NK-92 treated with Interleukin-12 subunit alpha and Interleukin-12 subunit beta, amount 100 ng/mL, for 24 hours (cell line): Measurements from ENCODE around the gene ELFN2.

Experiments used
- DNase-seq: peaks from one replicate; lab custom pipeline; 2025; lab: John Stamatoyannopoulos, UW

The ELFN2 gene

DNA sequence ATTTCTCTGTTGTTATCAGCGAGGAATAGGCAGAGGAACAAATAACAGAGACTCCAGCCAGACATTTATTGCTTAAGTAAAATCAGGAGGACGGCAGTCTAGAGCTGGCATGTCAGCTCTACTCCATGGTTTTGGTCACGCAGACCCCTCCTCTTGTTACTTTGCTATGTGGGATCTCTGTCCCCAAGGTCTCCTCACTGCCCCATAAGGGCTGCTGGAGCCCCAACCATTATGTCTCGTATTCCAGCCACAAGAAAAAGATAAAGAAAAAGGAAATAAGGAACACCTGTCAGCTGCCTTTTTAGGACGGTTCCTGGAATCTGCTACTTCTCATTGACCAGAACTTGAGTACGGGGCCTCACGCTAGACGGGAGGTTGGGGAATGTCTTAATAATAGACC, 70.4 kb downstream of the ELFN2 start:
- DNase-seq: no peak

- no peak for DNase-seq
Measured at GRCh38 chr22:37355174-37355573, 72.1 kb downstream of the ELFN2 start.

- DNase-seq: no peak
Measured at GRCh38 chr22:37354670-37355069, 72.6 kb downstream of the ELFN2 start.

DNA sequence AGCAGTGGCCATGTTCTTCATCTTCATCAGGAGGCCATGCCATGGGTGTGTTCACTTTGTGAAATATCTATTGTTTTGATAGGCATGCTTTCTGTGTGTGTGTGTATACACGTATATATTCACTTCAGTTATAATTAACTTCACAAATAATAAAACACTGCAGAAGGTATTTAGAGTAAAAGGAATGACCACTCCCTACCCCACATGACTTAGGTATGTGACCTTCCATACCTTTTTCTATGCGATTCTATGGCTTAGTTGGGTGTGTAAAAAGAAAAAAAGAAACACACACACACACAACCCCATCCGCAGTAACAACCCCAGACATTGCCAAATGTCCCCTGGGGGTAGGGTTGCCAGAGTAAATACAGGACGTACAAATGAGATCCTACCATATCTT, 73.0 kb downstream of the ELFN2 start:
- DNase-seq: no peak

DNA sequence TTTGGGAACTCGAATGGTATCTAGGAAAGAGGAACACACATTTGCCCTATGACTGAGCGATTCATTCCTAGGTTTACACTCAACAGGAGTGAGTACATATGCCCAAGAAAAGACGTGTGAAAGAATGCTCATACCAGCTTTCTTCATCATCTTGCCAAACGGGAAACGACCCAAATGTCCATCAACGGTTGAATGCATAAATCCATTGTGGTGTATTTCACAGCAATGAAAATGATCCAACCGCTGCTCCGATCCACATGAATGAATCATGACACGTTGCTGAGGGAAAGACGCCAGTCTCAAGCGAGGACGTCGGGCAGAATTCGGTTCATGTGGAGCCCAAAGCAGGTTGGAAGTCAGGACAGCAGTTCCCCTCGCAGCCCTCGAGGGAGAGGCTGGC, 73.4 kb downstream of the ELFN2 start:
- no peak for DNase-seq

- DNase-seq: no peak
Measured at GRCh38 chr22:37352481-37352880, 74.8 kb downstream of the ELFN2 start.

- DNase-seq: no peak
Measured at GRCh38 chr22:37351232-37351631, 76.0 kb downstream of the ELFN2 start.

- no peak for DNase-seq
Measured at GRCh38 chr22:37349043-37349814, 78.0 kb downstream of the ELFN2 start.

DNA sequence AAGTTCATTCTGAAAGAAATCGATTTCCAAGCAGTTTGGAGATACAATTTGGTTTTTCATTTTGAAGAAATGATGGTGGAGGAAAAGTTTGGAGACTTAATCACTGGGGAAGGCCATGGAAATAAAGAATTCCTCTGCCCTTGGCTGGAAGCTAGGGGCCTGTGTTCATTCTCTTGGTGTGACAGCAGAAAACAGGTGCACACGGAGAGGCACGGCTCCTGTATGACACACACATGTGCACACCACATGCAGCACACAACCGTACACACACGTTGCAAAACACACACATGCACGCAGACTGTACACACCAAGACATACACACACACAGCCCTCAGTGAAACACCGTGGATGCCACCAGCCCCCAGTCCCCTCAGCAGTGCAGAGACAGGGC, 80.8 kb downstream of the ELFN2 start:
- DNase-seq: no peak

DNA sequence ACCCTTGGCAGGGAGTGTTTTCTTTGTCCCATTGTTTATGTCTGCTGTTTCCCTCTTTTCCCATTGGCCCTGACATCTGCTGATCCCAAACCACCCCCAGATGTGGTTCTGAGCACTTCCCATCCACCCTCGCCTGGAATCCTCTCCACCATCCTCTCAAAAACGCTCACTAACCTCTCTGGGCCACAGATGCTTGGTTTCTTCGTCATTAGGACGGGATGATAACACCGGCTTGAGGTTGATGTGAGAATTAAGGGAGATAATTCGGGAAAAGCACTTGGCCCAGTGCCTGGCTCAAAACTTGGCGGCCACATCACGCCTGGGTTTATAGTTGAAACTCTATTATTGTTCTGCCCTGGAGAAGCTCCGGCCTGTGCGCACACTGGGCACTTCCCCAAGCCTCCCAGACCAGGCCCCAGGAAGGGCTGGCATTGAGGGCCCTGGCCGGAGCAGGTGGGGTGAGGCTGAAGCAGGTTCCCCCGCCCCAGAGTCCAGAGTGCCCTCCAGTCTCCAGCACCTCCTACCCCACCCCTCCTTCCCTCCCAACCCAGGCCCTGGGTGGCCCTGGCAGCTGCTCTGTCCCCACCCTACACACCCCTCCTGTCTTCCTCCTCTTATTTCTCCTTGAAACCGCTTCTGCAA, 81.3 kb downstream of the ELFN2 start:
- no peak for DNase-seq

DNA sequence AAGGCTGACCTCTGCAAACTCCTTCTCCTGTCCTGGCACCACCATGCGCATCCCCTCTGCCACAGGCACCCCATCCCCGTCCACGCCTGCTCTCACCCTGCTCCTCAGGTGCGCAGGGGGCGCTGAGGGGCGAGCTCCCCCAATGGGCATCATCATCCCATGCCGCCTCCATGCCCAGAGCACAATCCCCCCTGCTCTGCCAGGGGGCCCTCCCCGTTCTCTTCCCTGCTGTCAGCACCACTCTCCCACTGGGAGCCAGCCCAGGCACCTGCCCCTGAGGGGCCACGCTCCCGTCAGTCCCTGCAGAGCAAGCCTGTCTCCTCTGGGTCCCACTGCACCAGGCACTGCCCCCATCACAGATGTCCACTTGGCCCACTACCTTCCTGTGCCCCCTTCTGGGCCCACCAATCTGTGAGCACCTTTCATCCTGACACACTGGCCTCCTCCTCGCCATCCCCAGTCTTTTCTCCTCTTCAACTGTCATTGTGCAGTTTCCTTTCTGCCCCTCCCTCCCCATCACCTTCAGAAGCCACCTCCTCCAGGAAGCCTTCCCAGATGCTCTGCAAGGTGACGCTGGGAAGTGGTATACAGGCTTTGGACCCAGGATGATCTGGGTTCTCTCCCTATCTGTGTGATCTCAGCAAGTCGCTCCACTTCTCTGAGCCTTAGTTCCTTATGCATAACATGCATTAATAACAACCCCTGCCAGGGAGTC, 82.4 kb downstream of the ELFN2 start:
- no peak for DNase-seq

DNA sequence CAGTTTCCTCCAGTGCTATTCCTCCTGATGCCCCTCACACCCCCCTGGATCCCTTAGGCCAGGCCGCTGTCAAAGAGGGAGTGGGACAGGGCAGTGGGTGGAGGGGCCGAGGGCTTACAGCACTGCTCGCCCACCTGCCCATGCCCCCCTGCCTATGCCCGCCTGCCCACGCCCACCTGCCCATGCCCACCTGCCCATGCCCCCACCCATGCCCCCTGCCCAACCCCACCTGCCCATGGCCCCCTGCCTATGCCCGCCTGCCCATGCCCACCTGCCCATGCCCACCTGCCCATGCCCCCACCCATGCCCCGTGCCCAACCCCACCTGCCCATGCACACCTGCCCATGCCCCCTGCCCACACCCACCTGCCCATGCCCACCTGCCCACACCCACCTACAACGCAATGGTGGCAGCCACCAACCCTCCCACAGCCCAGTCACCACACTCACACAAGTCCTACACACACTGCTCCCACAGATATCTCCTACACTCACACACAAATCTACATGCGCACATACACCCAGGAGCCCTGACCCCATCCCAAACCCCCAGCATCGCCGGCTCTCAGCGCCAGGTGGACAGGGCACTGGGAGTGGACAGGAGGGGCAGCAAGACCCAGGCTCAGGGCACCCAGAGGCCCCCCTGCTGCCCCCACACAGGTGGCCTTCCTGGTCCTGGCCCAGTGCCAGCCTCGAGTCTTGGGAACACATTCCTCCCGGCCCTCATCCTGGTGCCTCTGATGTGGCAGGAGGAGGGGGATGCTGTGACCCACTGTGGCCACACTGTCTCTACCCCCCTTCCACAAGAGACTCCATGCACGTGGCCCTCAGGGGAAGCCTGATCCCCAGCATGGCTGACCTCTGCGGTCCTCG, 83.2 kb downstream of the ELFN2 start:
- no peak for DNase-seq

- DNase-seq: no peak
Measured at GRCh38 chr22:37343348-37343747, 83.9 kb downstream of the ELFN2 start.

GRCh38 chr22:37342065-37342464, 85.2 kb downstream of the ELFN2 start:
- no peak for DNase-seq

- DNase-seq: no peak
Measured at GRCh38 chr22:37340331-37341262, 86.7 kb downstream of the ELFN2 start.

DNA sequence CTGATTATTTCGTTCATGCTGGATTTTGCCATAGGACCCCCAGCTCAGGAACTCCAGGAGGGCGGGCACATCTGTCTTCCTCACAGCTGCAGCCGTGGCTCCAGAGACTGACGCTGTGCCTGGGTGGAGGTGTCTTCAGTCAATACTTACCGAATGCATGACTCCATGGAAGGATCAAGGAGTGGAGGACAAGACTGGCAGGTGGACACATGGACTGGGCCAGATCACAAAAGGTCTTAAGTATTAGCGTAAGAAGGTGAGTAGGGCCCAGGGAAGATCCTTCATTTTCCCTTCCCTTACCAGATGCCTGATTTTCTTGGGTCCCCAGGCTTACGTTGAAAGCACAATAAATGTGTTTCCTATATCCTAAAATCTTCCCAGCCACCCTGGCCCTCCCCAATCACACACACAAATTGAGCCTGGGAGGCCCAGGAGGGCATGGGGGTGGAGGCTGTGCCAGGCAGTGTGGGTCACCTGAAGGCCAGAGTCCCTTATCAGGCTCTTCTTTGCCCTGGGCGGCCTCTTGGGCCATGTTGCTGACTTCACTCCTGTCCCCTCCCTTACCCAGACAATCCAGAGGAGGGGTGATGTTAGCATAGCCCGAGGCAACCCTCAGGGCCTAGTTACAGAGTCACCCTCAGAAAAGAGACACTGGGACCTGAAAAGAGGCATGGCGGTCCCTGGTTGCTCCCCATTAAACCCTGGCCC, 88.6 kb downstream of the ELFN2 start:
- no peak for DNase-seq

GRCh38 chr22:37337204-37337943, 89.9 kb downstream of the ELFN2 start:
- no peak for DNase-seq

DNA sequence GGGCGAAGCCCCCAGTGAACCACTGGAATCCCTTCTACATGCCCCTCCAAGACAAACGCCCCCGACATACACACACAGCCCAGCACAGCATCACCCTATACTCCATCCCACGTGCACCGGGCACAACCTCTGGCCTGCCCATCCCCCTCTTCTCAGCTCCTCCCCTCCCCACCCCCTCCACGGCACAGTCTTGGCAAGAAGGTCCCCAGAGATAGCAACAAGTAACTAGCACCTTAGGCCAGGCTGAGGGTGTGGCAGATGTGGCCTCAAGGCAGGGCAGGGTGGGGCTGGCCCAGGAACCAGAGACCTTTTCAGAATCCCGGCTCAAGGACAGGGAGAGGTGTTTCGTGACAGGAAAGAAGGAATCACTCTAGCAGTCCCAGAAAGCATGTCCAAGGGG, 90.7 kb downstream of the ELFN2 start:
- DNase-seq: no peak

GRCh38 chr22:37335806-37336199, 91.5 kb downstream of the ELFN2 start:
- no peak for DNase-seq
